Prostate gland (tissue), 2 donors: ENCODE data around the gene AKT1. TPM values are rescaled to one million over a fixed set of nuclear protein-coding genes. Genes with fewer than 3 reads are reported as not detected.

Source experiments
- DNase-seq: peaks from one replicate; pipeline ENCODE4 v3.0.0-alpha.2; 2019; ENCODE audit warnings: low spot score
- H3K27ac ChIP-seq, 2 donors: fragments of 200-600 bp; sonication (generic); 2 replicates each; pipeline ENCODE4 v1.5.1; 2017 to 2019
- H3K27me3 ChIP-seq: fragments of 200-600 bp; sonication (generic); replicated peaks from 2 replicates; pipeline ENCODE4 v1.5.1; 2019; ENCODE audit not compliant: insufficient read depth
- H3K36me3 ChIP-seq, 2 donors: fragments of 200-600 bp; sonication (generic); 1 replicate in 1 of 2; 2 replicates in 1 of 2; pipeline versions ENCODE4 v1.5.1 to v1.8.1; 2017 to 2019
- H3K4me1 ChIP-seq: fragments of 200-600 bp; sonication (generic); replicated peaks from 2 replicates; pipeline ENCODE4 v1.5.1; 2019
- H3K4me3 ChIP-seq, 2 donors: fragments of 200-600 bp; sonication (generic); 2 replicates each; pipeline ENCODE4 v1.5.1; 2017 to 2019
- H3K9me3 ChIP-seq: fragments of 200-600 bp; sonication (generic); 2 replicates; pipeline ENCODE4 v1.5.1; 2017
- POLR2A ChIP-seq: fragments of 450-650 bp; IDR thresholded peaks from one replicate; pipeline ENCODE4 v1.6.1; 2016; ENCODE audit warnings: antibody characterized with exemption, mild to moderate bottlenecking
- POLR2AphosphoS5 ChIP-seq: sonication (generic); formaldehyde crosslinking; IDR thresholded peaks from one replicate; pipeline ENCODE4 v1.6.1; 2017; ENCODE audit warnings: antibody characterized with exemption
- WGBS: methylation state at CpG from one replicate; pipeline ENCODE4 v1.1.5; 2018; 5-methylcytosine and 5-hydroxymethylcytosine counted together
- intact Hi-C: fragments of 100-400 bp; cut with DNase I; formaldehyde crosslinking; loops from one replicate; pipeline ENCODE4 v1.14.2; 2022
- total RNA-seq, 2 donors: library from RNA; depleted of rRNA; stranded (reverse); fragments of >200 nt; gene quantifications; one replicate each; pipeline ENCODE4 v1.1.0, GENCODE V29; 2016
- TF ChIP-seq, protein P1 (sequence below), 4 experiments: fragments of 200-600 bp in 2 of 4; fragments of 450-650 bp in 2 of 4; sonication (generic) in 2 of 4; IDR thresholded peaks; 1 replicate in 3 of 4; 2 replicates in 1 of 4; pipeline ENCODE4 v1.5.1; 2016 to 2019; ENCODE audit warnings: antibody characterized with exemption in 4 of 4, mild to moderate bottlenecking in 2 of 4, moderate library complexity in 2 of 4

The AKT1 gene
- total RNA-seq, 2 donors from 2014 or later = 154 to 200 TPM

DNA sequence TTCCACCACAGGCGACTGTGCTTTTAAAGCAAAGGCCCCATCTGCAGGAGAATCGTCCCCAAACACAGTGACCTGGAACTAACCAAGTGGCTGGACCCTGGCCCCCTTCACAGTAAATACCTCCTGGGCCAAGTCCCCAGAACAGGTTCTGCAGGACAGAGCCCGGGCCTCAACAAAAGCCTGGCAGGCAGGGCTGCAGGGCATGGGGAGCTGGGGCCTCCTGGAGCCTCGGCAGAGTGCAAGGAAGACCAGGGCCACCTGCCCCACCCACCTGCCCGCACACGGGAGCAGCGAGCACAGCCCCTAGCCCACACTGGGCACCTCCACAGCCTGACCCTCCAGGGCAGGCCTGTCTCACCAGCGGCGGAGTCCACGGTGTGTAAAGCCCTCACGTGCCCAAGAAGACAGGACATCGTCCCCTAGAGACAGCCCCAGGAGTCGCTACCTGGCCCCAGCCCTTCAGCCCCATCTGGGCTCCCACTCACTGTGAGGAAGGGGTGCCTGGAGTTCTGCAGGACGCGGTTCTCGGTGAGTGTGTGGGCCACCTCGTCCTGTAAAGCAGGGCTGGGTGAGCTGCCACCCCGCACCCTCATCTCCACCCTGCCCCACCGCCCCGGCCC, 21.0 kb downstream of the AKT1 start:
- WGBS = 57% methylated on average over 20 of the region's 20 CpGs
- intact Hi-C loops = no loop called here
- Histone ChIP-seq H3K27me3 (no peaks in the 10 kb centered on the region), H3K4me1 (peaks cover 20% of the 10 kb centered on the region), H3K9me3 (no peaks in the 10 kb centered on the region), H3K27ac (peak overlapping the region; percentile 58 to 73), H3K4me3 (no peak overlapping the region), H3K36me3 (peaks cover 0 to 10% of the 10 kb centered on the region in 2 donors)
- peak; percentile 81 for DNase-seq
- TF ChIP-seq, protein P1, sequence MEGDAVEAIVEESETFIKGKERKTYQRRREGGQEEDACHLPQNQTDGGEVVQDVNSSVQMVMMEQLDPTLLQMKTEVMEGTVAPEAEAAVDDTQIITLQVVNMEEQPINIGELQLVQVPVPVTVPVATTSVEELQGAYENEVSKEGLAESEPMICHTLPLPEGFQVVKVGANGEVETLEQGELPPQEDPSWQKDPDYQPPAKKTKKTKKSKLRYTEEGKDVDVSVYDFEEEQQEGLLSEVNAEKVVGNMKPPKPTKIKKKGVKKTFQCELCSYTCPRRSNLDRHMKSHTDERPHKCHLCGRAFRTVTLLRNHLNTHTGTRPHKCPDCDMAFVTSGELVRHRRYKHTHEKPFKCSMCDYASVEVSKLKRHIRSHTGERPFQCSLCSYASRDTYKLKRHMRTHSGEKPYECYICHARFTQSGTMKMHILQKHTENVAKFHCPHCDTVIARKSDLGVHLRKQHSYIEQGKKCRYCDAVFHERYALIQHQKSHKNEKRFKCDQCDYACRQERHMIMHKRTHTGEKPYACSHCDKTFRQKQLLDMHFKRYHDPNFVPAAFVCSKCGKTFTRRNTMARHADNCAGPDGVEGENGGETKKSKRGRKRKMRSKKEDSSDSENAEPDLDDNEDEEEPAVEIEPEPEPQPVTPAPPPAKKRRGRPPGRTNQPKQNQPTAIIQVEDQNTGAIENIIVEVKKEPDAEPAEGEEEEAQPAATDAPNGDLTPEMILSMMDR (IDR thresholded peaks at IDR 0.05) = no peak
- TF ChIP-seq POLR2A (no peak), POLR2AphosphoS5 (peak; percentile 79)

DNA sequence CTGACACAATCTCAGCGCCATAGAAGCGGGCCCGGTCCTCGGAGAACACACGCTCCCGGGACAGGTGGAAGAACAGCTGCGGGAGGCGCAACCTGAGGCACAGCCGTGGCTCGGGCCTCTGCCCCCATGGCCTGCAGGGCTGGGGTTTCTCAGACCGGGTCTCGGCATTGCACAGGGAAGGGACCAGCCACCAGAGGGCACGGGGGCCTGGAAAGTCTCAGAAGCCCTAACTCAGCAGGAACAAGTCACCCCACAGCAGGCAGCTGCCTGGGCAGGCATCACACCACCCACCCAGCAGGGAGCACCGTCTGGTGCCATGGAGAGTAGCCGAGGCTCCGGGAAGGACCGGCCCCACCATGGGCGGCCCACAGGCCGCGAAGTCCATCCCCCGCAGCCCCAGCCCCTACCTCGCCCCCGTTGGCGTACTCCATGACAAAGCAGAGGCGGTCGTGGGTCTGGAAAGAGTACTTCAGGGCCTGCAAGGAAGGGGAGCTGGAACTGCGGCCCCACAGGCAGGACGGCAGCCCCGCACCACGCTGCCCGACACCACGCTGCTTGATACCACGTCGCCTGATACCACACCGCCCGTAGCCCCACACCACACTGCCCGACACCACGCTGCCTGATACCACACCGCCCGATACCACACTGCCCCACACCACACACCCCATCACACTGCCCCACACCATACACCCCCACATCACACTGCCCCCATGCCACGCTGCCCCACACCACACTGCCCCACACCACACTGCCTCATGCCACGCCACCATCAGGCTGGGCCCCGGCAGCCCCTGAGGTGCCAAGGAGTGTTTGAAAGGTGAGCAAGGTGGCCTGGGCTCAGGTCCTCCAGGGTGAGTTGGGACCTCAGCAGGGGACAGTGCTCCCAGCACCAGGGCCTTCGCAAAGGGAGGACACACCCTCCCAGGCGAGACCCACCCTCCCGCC, 21.8 kb downstream of the AKT1 start:
- no peak for DNase-seq
- Histone ChIP-seq H3K4me1 (peaks cover 20% of the 10 kb centered on the region), H3K9me3 (no peaks in the 10 kb centered on the region), H3K4me3 (no peak overlapping the region), H3K27me3 (no peaks in the 10 kb centered on the region), H3K27ac (peak overlapping the region; percentile 58 to 73), H3K36me3 (peaks cover 0 to 10% of the 10 kb centered on the region in 2 donors)
- 81% methylated on average over 33 of the region's 46 CpGs for WGBS
- intact Hi-C loops = no loop called here
- TF ChIP-seq POLR2AphosphoS5 = no peak
- no peak for TF ChIP-seq POLR2A
- TF ChIP-seq, protein P1 (IDR thresholded peaks at IDR 0.05) = no peak

DNA sequence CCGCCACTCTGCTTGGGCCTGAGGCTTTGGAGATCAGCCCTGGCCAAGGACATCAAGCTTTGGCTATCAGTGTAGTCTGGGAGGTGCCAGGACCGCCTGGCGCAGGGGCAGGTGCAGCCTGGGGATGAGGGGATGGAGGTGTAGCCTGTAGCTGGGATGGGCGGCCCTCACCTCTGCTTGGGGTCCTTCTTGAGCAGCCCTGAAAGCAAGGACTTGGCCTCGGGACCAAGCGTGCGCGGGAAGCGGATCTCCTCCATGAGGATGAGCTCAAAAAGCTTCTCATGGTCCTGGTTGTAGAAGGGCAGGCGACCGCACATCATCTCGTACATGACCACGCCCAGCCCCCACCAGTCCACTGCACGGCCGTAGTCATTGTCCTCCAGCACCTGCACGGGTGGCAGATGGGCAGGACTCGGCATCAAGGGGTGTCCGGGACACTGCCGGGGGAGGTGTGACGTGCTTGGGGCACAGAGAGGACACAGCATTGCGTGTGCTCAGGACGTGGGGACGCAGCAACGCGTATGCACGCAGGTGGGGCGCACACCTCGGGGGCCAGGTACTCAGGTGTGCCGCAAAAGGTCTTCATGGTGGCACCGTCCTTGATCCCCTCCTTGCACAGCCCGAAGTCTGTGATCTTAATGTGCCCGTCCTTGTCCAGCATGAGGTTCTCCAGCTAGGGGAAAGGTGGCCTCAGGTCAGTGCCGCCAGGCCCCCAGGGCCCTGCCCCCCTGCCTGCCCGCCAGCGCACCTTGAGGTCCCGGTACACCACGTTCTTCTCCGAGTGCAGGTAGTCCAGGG, 22.6 kb downstream of the AKT1 start:
- no peaks in the 10 kb centered on the region for H3K27me3 ChIP-seq
- H3K9me3 ChIP-seq = no peaks in the 10 kb centered on the region
- WGBS = 89% methylated on average over 38 of the region's 38 CpGs
- no peak for DNase-seq
- TF ChIP-seq, protein P1 (IDR thresholded peaks at IDR 0.05) = no peak
- TF ChIP-seq POLR2A = no peak
- no peak for TF ChIP-seq POLR2AphosphoS5
- peaks cover 20% of the 10 kb centered on the region for H3K4me1 ChIP-seq
- peaks cover 0 to 10% of the 10 kb centered on the region in 2 donors for H3K36me3 ChIP-seq
- intact Hi-C loops = no loop called here
- H3K4me3 ChIP-seq = no peak overlapping the region
- H3K27ac ChIP-seq = peak overlapping the region in 1 of 2 donors; percentile 73

DNA sequence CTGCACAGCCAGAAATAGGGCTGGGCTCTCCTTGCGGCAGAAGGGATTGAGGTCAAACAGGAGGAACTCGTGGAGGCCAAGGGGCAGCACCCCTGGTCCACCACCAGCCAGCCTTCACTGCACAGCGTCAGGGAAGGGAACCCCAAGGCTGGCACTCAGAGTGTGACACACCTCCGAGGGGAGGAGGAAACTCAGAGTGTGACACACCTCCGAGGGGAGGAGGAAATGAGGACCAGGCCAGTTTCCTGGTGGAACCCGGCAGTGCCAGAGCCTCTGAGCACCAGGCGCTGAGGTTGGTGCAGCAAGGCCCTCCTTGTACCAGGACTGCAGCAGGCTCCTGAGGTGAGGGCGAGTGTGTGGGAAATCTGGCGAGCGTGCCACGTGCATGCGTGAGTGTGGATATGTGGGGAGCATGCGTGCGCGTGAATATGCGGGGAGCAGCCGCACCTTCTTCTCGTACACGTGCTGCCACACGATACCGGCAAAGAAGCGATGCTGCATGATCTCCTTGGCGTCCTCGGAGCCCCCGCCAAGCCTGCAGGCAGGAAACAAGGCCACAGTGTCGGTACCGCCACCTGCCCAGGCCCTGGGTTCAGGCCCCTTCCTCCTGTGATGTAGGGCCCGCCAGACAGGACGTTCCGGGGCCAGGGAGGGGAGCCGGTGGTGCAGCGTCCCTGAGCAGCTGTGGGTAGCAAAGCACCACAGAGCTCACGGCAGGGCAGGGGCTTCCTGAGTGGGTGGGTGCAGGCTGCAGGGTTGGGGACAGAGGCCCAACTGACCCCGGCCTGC, 23.4 kb downstream of the AKT1 start:
- Histone ChIP-seq H3K4me1 (peaks cover 20% of the 10 kb centered on the region), H3K36me3 (peaks cover 0 to 10% of the 10 kb centered on the region in 2 donors)
- 81% methylated on average over 34 of the region's 34 CpGs for WGBS

More for the DNA sequence above, 23.4 kb downstream of the AKT1 start:
- intact Hi-C loops = no loop called here
- peak; percentile 62 for TF ChIP-seq POLR2AphosphoS5
- TF ChIP-seq, protein P1 (IDR thresholded peaks at IDR 0.05) = no peak
- peak; percentile 18 for TF ChIP-seq POLR2A
- no peak overlapping the region for H3K4me3 ChIP-seq
- H3K27ac ChIP-seq = no peak overlapping the region
- no peak for DNase-seq
- no peaks in the 10 kb centered on the region for H3K27me3 ChIP-seq
- H3K9me3 ChIP-seq = no peaks in the 10 kb centered on the region
